GM18505 (cell line): Measurements from ENCODE around the gene UBE2M.

Source experiments
- ATAC-seq: cut with Tn5 transposase; IDR thresholded peaks from one replicate; pipeline ENCODE4 v1.9.1; 2021; ENCODE audit not compliant: unreplicated experiment
- POLR2A ChIP-seq: IDR thresholded peaks from 4 replicates; pipeline ENCODE4 v1.6.1; 2011; ENCODE audit warnings: borderline replicate concordance; ENCODE audit not compliant: insufficient read depth, insufficient read length; ENCODE audit errors: extremely low read depth

UBE2M gene

GRCh38 chr19:58563823-58564222, 5.4 kb upstream of the UBE2M start:
- ATAC-seq = no peak
- TF ChIP-seq POLR2A = no peak

- no peak for TF ChIP-seq POLR2A
- ATAC-seq = no peak
Measured at GRCh38 chr19:58563034-58563573, 4.7 kb upstream of the UBE2M start.

- TF ChIP-seq POLR2A = peak; percentile 13
- ATAC-seq = no peak
Measured at GRCh38 chr19:58562122-58563033, 4.0 kb upstream of the UBE2M start.

GRCh38 chr19:58561373-58562121, 3.1 kb upstream of the UBE2M start:
- no peak for ATAC-seq
- TF ChIP-seq POLR2A = no peak

- no peak for ATAC-seq
- no peak for TF ChIP-seq POLR2A
Measured at GRCh38 chr19:58560921-58561320, 2.5 kb upstream of the UBE2M start.

GRCh38 chr19:58560007-58560887, 1.8 kb upstream of the UBE2M start:
- ATAC-seq = no peak
- TF ChIP-seq POLR2A = no peak

- no peak for ATAC-seq
- TF ChIP-seq POLR2A = peak; percentile 86
Measured at GRCh38 chr19:58559275-58560006, 1.0 kb upstream of the UBE2M start.

- peak; percentile 56 for TF ChIP-seq POLR2A
- peak; percentile 47 for ATAC-seq
Measured at GRCh38 chr19:58558623-58559274, 338 bp upstream of the UBE2M start.

- no peak for TF ChIP-seq POLR2A
- ATAC-seq = no peak
Measured at GRCh38 chr19:58557221-58558065, 968 bp downstream of the UBE2M start.

GRCh38 chr19:58556622-58557220, 1.7 kb downstream of the UBE2M start:
- no peak for ATAC-seq
- no peak for TF ChIP-seq POLR2A
